GM19468 (cell line): ENCODE measurements around the gene DLG2.
"Not testable (repeated sequence)": the region's sequence is repeated elsewhere in the genome, so short reads cannot be mapped to it uniquely, and the experiment has no call there.

Experiments
- ATAC-seq: cut with Tn5 transposase; IDR thresholded peaks from one replicate; pipeline ENCODE4 v1.9.1; 2021; ENCODE audit warnings: mild to moderate bottlenecking, moderate library complexity, moderate number of reproducible peaks; ENCODE audit not compliant: unreplicated experiment; ENCODE audit errors: extremely low read depth

DLG2 gene

DNA sequence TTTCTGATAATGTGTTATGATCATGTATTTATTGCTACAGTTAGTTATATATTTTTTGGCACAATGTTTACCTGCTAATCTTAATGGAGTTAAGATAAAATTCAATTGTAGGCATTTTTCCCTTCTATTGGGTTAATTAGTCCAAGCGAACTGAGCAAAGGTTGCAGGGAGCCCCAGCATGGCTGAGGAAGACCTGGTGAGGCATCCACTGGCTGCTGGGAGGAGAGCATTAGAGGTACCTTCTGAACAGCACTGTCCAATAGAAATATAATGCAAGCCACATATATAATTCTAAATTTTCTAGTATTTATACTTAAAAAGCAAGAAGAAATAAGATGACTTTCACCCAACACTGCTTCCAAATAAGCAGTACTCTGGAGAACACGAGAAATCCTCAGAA lies 19.9 kb upstream of the DLG2 start:
- no peak for ATAC-seq

GRCh38 chr11:85643191-85643614 lies 16.1 kb upstream of the DLG2 start:
- ATAC-seq = no peak

DNA sequence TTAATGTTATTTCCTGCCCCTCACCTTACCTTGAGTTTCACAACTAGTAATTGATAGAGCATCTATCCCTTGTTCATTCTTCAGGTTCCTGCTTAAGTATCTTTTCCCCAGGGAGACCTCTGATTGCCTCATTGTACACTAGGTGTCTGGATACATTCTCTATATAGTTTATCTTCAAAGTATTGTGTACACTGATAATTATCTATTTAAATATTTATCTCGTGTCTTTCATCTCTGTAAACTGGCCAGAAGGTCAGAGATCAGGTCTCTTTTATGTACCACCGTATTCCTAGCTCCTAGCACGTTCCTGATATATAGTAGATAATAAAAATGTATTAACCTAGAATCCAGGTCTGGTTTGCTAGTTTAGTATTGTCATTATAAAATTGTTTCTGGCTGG lies 7.6 kb upstream of the DLG2 start:
- no peak for ATAC-seq

GRCh38 chr11:85628771-85629341 lies 1.7 kb upstream of the DLG2 start:
- ATAC-seq = no peak

GRCh38 chr11:85627998-85628770 lies 1.0 kb upstream of the DLG2 start, which contains the start of gene TMEM126B:
TMEM126B (plus strand) TSS chr11:85628593; CDS start chr11:85628608, 15 bp downstream.
- peak; percentile 99 for ATAC-seq

DNA sequence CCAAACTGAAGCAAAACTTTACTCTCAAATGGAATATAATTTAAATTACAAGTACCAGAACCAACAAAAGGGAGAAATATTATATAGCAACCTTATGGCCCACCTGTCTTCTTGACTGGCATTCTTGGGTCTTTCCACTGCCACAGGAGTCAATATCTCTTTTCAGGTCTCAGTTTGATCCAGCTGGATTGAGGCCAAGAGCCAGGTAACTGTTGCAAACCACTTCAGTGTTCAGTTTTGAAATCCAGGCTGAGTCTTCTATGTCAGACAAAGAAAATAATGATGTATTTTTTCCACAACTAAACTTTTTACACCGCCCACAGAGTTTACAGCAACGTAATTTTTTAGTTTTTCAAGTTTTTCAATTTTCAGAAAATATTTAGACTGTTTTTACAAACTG lies 648 bp downstream of the DLG2 start:
- no peak for ATAC-seq

GRCh38 chr11:85620256-85620655 lies 6.9 kb downstream of the DLG2 start:
- no peak for ATAC-seq

DNA sequence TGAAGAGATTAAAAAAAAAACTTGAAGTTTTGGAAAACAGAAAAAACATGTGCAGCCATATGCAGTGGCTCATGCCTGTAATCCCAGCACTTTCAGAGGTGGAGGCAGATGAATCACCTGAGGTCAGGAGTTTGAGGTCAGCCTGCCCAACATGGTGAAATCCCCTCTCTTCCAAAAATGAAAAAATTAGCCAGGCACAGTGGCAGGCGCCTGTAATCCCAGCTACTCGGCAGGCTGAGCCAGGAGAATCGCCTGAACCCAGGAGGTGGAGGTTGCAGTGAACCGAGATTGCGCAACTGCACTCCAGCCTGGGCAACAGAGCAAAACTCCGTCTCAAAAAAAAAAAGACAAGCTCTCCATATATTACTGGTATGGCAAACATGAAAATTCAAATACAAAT lies 7.6 kb downstream of the DLG2 start:
- ATAC-seq = no peak

- ATAC-seq = not testable (repeated sequence)
Observed at GRCh38 chr11:85611643-85612042, 15.5 kb downstream of the DLG2 start.

DNA sequence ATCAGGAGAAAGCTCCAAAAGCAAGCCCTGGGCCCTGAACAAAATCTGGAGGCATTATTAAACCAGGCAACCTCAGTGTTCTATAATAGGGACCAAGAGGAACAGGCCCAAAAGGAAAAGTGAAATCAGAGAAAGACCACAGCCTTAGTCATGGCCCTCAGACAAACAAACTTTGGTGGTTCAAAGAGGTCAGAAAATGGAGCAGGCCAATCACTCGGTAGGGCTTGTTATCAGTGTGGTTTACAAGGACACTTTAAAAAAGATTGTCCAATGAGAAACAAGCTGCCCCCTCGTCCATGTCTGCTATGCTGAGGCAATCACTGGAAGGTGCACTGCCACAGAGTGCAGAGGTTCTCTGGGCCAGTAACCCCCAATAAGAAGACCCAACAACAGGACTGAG lies 17.9 kb downstream of the DLG2 start:
- ATAC-seq = not testable (repeated sequence)

DNA sequence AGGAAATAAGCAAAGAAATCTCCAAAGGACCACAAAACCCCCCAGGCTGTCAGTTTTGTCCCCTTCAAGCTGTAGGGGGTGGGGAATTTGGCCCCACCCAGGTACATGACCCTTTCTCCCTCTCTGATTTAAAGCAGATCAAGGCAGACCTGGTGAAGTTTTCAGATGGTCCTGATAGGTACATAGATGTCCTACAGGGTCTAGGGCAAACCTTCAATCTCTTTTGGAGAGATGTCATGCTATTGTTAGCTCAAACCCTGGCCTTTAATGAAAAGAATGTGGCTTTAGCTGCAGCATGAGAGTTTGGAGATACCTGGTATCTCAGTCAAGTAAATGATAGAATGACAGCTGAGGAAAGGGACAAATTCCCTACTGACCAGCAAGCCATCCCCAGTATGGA lies 18.5 kb downstream of the DLG2 start:
- ATAC-seq = not testable (repeated sequence)

DNA sequence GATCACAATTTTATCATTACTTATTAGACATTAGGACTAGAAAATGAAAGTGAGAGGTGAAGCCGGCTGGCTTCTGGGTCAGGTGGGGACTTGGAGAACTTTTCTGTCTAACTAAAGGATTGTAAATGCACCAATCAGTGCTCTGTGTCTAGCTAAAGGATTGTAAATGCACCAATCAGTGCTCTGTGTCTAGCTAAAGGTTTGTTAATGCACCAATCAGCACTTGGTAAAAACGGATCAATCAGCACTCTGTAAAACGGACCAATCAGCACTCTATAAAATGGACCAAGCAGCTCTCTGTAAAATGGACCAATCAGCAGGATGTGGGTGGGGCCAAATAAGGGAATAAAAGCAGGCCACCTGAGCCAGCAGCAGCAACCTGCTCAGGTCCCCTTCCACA lies 20.9 kb downstream of the DLG2 start:
- ATAC-seq = not testable (repeated sequence)

DNA sequence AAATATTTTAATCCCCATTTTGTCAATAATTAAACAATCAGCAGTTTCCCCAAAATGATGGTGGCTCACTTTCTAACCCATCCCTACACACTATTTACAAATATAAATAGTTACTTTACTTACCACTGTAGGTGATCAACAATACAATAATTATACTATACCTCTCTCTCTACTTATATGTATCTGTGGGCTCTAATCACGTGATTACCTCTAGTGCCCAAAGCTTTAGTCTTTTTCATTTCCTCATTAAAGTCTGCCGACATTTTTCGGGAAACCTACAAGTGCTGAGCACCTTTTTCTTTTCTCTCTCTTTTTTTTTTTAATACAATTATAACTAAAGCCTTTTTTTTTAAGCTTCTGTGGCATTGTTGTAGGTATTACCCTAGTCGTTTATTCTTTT lies 23.9 kb downstream of the DLG2 start:
- ATAC-seq = no peak

GRCh38 chr11:85602526-85603213 lies 24.5 kb downstream of the DLG2 start:
- ATAC-seq = no peak

- no peak for ATAC-seq
Observed at GRCh38 chr11:85599083-85599482, 28.1 kb downstream of the DLG2 start.

DNA sequence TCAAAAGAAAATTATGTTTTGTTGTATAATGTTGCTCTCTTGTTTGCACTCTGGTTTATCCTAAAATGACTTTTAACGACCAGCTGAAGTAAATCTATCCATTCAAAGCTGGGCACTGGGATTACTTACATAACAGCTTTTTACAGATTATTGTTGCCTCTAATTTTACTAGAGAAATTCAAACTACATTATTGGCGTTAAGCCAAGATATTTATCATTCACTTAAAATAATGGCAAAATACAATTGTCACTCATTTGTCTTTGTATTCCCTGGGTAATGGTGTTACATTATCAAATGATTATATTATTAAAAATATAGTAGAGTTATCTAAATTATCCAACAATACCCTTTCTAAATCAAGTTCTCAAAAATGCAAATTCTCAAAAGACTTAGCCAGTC lies 30.3 kb downstream of the DLG2 start:
- no peak for ATAC-seq

- ATAC-seq = peak; percentile 49
Observed at GRCh38 chr11:85595285-85595884, 31.8 kb downstream of the DLG2 start.

GRCh38 chr11:85590848-85591483 lies 36.2 kb downstream of the DLG2 start:
- no peak for ATAC-seq

- no peak for ATAC-seq
Observed at GRCh38 chr11:85589373-85589772, 37.8 kb downstream of the DLG2 start.

DNA sequence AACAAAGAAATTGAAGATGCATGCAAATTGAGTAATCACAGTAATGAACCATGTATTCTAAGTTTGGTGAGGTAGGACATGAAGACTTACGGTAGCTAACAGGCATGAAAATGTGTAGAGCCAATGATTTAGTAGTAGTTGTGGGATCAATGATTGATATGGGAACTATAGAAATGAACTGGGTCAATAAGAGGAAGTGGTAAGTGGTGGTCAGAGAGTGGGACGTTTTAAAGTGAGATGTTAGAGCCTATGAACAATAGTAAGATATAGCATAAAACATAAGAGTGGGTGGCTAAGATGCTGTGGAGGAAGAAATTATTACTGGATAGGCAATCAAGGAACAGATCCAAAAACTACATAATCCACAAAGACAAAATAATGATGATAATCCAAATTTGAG lies 45.0 kb downstream of the DLG2 start:
- ATAC-seq = no peak
